GM21737 (cell line): Measurements from ENCODE around the gene TMEM132C.

Experiments used
- ATAC-seq: cut with Tn5 transposase; IDR thresholded peaks from one replicate; pipeline ENCODE4 v1.9.1; 2021; ENCODE audit warnings: mild to moderate bottlenecking, moderate library complexity; ENCODE audit not compliant: unreplicated experiment

Gene TMEM132C

DNA sequence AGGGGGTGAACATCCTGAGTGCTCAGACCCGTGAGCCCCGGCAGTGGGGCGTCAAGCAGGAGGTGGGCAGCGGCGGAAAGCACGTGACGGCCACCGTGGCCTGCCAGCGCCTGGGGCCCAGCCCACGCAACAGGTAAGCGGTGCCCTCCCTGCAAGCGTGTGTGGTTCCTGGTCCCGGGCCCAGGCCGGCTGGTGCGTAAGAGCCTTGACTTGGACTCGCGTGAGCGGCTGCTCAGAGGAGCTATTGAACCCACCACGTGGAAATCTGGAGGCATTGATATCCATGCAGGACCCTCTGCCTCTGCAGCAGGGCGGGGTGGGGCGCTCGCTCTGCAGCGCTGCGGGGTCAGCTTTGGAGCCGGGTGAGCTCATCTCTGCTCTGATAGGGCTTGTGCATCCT lies 277.0 kb downstream of the TMEM132C start:
- no peak for ATAC-seq

DNA sequence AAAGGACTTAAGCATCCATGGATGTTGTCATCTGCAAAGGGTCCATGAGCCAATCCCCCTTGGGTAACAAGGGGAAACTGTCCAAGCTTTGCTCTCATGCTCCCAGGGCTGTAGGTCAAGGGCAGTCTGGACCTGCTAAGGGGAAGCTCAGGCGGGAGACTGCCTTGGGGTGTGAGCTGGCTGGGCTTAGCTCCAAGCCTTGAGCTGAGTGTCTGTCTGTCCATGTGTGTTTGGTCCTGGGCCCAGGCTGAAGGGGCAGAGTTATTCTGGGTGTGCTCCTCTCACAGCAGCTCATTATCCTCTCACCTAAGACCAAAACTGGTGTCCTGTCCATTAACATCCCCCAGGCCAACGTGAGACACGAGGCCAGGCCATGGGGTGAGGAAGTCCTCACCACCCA lies 282.0 kb downstream of the TMEM132C start:
- no peak for ATAC-seq

DNA sequence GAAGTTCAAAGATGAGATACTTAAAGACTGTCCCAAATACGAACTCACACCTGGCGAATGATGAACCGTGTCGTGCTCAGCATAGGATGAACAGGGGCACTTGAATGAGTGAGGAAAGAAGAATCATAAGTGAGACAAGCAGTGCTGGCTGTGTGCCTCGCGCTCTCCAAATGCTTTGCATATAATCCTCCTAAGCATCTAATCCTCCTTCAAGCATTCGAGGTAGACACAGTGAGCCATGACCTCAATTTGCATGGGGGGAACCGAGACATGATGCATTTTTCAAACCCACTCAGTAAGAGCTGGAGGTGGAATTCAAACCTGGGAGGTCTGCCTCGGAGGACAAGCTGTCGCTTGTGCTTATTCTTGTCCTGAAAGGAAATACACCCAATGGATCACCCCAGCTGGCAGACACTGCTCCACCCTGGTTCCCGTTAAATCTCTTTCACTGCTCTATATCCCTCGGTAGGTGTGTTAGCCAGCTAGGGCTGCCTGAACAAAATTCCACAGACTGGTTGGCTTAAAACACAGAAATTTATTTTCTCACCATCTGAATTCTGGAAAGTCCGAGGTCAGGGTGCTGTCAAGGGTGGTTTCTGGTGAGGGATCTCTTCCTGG lies 282.7 kb downstream of the TMEM132C start:
- no peak for ATAC-seq

DNA sequence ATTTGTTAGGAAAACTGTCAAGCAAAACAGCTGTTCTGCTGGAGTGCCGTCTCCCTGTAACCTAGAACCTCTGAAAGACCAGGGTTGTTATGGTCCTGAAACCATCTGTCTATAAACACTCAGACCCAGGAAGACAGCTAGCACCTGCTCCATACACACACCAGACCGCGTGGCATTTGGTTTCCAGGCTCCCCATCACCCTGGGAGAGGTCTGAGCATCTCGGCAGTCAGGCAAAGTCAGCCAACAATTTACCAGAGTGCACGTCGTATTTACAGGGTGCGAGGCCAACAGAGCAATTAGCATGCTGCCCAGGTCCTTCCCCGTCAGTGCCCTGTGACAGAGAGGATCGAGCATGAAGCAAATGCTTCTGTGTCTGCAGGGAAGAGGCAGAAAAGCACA lies 284.3 kb downstream of the TMEM132C start:
- no peak for ATAC-seq

DNA sequence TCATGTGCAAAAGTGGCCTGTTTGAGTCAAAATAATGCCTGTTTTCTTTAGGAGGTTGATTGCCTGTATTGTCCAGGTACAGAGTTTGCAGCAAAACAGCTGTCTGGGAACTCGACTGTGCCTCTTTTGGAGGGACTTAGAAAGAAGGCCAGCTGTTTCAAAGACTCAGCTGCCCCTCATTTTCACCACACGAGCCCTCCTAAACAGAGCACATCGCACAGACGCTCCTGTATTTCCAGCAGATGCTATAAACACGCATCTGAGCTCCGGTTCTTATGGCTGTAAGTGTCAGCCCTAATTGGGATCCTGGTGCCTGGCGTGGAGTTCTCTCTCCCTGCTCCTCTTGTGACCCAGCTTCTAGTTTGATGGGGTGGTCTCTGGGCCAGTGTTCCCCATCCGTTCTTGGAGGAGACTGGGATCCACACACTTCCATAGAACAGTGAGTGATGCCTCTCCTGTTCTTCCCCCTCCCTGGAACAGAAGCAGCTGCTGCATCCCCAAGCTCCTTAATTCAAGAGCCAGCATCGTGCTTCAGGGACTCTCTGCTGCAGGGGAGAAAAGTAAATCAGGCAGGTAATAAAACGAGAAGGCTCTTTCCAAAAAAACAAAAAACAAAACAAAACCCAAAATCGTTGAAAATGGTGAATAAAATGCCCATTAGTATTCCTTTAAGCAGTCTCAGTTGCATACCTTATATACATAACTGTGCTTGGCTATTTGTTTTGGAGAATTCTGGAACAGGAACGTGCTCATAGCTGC lies 287.8 kb downstream of the TMEM132C start:
- ATAC-seq: no peak

DNA sequence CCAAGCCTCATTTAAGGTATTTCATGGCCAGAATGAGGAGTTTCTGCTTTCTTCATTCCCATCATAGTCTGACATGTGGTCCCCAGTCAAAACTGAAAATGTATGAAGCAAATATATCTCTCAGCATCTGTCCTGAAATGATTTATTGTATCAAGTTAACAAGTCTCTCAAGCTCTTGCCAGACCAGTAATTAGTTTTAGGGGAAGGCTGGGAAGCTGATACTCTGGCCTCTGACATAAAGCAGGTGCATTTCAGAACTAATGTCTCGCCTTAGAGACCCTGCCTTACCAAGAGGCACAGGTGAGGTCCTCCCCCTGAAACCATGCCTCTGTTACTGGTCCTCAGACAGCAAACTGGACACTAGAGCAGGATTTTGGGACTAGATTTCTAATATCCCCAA lies 290.3 kb downstream of the TMEM132C start:
- ATAC-seq: no peak

DNA sequence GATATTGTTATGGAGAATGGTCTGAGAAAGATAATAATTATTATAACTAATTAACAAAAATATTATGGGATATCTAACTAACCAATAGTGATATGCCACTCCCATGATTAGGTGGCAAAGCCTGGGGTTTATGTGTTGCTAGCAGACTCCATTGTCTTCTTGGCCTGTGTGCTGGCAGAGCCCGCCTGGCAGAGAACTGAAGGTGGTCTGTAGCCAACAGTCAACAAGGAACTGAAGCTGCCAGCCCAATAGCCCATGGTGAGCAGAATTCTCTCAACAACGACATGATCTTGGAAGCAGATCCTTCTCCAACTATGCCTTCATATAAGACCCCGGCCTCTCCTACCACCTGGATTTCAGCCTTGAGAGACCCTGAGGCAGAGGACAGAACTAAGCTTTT lies 298.0 kb downstream of the TMEM132C start:
- no peak for ATAC-seq

DNA sequence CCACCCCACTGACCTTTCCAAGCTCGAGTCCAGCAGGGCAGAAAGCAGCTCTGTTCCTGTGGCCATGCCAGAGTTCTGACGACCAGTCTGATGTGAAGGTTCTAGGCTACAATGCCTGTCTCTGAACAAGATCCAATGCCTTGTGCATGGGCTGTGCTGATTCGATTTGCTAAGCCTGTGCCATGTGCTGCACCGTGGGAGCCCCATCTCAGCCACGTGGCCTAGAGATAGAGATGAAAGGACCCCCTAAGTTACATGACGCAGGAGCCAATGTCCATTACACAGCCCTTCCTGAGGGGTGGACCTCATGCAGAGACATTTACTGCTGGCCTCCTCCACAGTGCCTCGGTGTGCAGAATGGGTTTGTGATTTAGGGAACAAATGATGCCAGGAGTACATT lies 300.8 kb downstream of the TMEM132C start:
- ATAC-seq: no peak

DNA sequence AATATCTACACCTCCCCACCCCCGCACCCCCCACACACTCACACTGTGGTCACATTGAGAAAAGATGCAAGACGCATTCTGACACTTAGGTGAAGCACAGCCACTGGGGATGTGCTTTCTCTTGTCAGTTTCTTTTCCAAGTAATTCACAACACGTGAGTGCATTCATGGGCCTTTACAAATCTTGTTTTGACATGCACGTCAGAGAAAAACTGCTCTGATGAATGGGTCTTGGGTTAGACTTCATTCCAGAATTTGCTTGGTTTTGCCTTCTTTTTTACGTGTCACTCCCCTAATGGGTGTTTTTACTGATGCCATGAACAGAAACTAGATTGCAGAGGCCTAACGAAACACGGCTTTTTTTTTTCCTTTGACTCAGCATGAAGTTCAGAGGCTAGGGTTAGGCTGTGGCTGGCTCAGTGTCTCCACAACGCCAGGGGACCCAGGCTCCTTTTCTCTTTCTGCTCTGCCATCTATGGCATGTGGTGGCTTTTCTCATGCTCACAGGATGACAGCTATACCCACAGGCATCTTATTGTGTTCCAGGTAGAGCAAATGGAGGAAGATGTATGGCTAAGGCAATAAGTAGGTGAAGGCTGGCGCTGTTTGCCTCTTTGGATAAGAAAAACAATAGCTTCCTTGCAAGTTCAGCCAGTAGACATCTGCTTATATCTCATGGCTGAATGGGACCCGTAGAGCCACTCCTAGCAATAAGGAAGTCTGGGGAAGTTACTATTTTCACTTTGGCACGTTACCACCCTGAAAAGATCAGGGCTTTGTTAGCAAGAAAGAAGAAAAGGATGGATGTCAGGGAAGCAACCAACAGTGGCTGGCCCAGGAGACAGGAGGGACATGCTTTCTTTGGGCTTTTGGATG lies 303.5 kb downstream of the TMEM132C start:
- no peak for ATAC-seq

DNA sequence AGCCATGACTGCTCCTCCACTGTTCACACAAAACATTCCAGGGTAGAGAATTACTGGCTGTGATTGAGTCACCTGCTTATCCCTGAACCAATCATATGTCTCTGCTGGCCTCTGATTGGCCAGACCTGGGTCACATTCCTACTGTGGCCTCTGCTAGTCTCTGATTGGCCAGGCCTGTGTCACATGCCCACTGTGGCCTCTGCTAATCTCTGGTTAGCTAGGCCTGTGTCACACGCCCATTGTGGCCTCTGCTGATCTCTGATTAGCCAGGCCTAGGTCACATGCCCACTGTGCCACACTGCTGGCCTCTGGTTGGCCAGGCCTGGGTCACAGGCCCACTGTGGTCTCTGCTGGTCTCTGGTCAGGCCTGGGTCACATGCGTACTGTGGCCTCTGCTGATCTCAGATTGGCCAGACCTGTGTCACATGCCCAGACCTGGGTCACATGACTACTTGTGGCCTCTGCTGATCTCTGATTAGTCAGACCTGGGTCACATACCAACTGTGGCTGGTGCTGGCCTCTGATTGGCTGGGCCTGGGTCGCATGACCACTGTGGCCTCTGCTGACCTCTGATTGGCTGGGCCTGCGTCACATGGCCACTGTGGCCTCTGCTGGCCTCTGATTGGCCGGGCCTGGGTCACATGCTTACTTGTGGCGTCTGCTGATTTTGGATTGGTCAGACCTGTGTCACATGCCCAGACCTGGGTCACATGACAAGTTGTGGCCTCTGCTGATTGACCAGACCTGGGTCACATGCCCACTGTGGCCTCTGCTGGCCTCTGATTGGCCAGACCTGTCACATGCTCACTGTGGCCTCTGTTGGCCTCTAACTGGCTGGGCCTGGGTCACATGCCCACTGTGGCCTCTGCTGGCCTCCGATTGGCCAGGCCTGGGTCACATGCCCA lies 305.2 kb downstream of the TMEM132C start:
- ATAC-seq: no peak

DNA sequence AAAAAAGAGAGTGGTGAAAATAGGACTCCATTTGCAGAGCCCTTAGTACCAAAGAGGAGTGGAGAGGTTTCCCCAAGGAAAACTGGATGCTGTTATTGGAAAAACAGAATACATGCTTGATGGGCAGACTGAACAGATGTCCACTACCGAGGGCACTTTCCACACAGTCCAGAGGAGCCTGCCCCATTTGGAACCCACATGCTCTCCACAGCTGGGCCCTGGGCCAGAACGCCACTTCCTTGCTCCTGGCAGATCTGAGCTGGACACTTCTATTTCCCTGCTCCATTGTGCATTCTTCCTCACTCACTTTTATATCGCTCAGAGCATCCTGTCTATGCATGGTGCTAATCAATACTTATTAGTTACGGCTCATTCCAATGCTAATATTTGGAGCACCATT lies 306.9 kb downstream of the TMEM132C start:
- ATAC-seq: no peak

DNA sequence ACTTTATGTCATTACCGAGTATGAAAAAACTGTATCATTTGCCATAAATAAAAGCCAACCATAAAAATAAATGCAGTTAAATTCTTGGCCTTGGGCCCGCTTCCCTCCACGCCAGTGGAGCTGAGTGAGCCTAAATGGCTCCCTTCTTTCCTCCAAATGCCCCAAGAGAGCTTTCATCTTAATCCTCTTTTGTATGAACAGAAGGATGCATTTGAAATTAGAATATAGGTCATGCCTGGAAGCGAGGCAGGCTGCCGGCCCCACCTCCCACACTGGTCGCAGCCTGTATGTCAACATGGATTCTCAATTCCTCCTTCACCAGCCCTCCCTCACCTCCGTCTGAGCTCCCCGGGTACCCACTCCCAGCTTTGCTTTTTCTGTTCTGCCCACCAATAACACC lies 311.1 kb downstream of the TMEM132C start:
- no peak for ATAC-seq

DNA sequence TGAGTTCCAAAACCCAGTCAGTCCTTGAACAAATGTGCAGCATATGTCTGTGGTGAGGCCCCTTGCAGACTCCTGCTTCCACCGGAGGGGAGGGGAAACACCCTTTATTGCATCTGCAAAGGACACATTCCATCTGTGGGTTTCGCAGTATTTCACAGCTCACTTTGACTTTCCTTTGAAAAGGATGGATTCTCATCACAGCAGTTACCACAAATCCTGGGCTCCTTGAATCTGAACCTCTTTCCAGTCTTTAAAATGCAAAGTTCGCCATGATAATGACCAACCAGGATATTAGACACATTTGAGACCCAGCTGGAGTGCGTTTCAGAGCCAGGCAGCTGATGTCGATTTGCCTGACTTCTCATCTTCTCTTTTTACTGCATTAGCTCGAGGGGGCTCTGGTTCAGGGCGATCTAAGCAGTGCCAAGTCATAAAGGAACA lies 314.4 kb downstream of the TMEM132C start:
- no peak for ATAC-seq

DNA sequence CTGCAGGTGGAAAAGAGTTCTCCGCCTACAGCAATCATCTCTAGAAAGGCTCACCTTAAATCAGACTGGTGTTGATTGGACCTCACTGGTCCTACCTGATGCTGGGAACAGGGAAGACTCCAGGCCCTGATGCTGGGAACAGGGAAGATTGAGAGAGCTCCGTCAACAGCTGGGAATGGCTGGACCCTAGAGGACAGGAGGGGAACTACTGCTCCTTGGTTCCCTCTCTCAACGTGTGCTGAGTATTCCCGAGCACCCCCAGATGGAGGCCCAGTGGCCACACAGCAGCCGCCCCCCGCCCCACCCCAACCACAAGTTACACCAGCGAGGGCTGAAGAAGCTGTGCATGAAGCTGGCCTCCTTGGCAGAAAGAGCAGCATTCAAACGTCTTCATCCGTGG lies 316.5 kb downstream of the TMEM132C start:
- ATAC-seq: no peak

DNA sequence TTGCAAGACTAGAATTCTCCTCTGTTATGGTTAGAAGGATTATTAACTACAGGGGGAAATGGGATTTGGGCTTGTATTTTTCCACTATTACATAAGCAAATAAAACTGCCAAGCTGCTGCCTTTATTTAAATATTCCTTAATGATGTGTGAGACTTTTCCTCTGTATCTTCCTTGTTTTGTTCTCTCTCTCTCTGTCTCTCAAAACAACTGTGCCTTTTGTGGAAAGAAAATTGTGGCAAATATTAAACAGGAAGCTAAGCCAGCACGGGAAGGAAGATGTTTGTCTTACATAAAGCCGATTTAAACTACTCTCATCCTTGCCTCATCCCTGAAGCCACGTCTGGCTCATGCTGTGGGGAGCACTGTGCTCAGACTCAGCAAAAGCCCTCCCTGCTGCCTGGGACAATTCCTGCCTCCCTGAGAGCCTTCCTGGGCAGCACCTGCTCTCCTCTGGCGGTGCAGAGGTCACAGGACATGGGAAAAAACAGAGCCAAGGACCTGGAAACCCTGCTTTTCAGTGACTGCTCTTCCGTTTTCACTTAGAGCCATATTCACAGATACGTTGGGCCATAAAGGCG lies 319.6 kb downstream of the TMEM132C start:
- ATAC-seq: no peak

DNA sequence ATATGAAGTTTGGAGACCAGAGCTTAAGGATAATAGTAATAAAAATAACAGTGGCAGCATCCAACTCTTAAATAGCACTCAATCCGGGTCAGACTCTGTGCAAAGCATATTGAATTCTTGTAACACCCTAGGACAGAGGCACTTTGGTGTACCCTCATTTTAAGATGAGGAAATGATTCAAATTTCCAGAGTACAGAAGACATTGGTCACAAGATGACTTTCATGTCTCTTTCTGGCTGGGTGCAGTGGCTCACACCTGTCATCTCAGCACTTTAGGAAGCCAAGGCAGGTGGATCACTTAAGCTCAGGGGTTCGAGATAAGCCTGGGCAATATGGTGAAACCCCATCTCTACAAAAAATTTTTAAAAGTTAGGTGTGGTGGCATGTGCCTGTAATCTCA lies 320.9 kb downstream of the TMEM132C start:
- ATAC-seq: no peak

DNA sequence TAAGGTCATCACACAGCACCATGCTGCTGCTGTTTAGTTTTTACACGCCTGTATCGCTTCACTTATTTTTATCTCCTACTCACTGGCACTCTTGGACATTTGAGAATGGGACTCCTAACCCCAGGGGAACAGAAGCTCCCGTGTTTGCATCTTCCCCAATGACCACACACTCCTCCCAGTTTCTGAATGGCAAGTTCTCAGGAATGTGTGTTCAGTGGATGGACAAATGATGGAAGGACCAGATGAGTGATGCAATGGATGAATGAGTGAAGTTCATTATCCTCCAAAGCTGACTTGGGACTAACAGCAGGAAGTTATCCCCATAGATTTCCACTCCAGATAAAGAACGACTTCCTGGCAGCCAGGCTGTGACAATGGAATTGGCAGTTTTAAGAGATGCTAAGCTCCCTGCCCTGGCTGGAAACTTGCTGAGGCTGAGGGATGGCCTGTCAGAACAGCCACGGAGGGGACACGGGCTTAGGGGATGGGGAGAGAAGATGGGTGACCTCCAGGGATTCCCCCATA lies 325.3 kb downstream of the TMEM132C start:
- ATAC-seq: no peak

DNA sequence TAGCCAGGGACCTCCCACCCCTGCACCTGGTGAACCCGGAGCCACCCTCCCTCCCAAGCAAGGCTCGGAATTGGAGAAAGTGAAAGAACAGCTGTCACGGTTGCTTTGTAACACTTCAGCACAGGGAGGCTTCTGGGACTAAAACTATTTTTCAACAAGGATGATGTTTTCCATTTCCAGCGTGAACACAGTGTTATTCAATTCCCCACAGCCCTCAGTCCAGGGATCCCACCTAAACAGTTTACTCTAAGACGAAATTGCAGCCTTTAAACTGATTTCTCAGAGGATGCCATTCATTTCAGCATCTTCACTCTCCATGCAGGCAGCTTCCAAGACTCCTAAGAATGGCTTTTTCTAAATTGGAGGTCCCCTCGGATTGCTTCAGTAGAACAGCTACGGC lies 327.6 kb downstream of the TMEM132C start:
- ATAC-seq: no peak

DNA sequence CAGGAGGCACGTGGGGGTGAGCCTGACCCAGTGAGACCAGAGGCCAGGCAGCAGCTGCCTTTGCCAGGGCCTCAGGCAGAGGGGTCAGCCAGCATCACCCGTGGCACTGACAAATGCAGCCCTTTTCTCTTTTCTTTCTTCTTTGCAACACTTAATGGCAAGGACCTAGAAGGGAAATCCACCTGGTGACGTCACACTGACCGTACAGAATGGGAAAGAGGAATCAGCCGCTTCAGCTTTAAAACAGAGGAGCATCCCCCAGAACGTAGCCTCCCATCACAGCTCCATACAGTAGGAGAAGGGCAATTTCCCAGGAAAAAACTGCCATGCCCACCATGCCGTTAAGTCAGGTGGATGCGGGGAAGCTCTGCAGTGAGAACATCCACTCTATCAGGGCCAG lies 328.6 kb downstream of the TMEM132C start:
- no peak for ATAC-seq

DNA sequence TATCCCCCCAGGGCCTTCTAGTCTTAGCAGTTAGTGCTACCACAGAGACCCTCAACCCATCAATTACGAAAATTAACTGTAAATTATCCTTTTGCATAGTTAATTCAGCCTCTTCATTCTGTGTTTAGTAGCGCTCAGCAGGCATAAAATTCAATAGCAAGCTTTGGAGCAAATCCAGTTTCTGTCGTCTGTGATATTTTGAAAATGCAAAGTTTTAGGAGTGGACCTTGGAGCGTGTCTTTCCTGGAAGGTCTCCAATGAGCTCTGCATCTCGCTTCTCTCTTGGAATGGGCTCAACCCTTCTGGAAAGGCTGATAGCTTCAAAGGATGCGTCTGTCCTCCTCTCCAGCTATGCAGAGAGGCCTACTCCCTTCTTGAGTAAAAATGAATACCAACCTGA lies 333.9 kb downstream of the TMEM132C start:
- no peak for ATAC-seq
